ENCODE measurements around the gene GPR78. TPM values are rescaled to one million over a fixed set of nuclear protein-coding genes. Genes with fewer than 3 reads are reported as not detected.

The GPR78 gene
- total RNA-seq, 2 donors from 2014 or later: 0.14 TPM; not detected in 1

DNA sequence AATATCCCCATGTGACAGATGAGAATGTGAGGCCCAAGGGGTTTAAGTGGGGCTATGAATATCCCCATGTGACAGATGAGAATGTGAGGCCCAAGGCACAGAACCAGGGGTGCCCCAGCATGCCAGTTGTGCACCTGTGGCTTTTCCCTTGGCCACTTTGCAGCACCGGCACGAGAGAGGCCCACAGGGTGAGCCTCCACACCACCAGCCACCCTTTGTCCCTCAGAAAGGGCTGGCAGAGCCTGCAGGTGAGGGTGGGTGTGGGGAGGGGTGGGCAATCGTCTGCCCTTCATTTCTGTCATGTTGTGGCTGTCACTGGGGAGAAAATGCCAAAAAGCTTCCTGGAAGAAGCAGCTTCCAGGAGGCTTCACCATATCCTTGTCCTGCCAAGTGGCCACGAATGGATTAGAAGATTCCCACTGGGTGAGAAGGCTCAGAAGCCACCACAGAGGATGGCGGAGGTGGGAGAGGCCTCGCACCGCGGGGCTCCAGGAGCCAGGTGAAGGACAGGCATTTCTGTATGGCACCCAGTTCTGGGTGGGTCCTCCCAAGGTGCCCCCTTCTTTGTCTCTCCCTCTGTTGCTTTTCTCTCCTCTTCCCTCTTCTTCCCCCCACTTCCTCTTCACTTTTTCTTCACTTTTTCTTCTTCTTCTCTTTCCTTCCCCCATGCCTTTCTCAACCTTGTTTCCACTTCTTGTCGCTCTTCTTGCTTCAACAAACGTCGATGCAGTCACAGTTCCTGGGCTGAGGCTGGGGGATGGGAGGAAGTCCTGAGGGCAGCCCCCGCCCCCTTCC, 469 bp upstream of the GPR78 start:
- peak in 1 of 2 donors; percentile 1 for DNase-seq
- intact Hi-C loops (cut with DNase I, micrococcal nuclease): no loop called here
- no peak for ATAC-seq

DNA sequence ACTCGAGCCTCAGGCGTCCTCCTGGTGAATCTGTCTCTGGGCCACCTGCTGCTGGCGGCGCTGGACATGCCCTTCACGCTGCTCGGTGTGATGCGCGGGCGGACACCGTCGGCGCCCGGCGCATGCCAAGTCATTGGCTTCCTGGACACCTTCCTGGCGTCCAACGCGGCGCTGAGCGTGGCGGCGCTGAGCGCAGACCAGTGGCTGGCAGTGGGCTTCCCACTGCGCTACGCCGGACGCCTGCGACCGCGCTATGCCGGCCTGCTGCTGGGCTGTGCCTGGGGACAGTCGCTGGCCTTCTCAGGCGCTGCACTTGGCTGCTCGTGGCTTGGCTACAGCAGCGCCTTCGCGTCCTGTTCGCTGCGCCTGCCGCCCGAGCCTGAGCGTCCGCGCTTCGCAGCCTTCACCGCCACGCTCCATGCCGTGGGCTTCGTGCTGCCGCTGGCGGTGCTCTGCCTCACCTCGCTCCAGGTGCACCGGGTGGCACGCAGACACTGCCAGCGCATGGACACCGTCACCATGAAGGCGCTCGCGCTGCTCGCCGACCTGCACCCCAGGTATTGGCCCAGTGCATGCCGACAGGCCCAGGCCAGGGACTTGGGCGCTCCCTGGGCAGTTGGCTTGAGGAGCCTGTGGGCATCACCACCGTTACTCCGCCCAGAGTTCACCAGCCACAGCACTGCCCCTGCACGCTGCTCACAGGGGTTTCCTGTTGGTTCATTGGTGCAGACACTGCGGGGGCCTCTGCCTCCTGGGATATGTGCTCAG, 1.1 kb downstream of the GPR78 start:
- intact Hi-C loops (cut with DNase I, micrococcal nuclease): no loop called here
- DNase-seq (peak in 1 of 2 donors; percentile 14), ATAC-seq (no peak)

DNA sequence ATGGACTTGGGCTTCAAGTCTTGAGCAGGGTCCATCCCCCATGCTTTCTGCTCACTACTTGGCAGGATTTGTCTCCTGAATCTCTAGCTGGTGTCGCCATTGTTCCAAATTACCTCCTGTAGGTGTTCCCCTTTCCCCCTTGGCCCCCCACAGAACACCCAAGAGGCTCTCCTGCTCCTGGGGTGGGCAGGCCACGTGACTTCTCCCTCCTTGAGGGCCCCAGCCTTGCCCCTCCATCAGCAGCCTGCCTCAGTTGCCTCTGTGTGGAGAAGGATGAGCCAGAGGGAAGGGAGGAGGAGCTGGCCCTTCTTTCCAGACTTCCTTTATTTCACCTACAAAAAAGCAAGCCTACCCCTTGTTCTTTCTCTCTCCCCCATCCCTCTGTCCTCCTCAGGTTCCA, 1.8 kb downstream of the GPR78 start:
- no peak for ATAC-seq
- intact Hi-C loops (cut with DNase I, micrococcal nuclease): no loop called here
- DNase-seq: peak in 1 of 2 donors; percentile 6

DNA sequence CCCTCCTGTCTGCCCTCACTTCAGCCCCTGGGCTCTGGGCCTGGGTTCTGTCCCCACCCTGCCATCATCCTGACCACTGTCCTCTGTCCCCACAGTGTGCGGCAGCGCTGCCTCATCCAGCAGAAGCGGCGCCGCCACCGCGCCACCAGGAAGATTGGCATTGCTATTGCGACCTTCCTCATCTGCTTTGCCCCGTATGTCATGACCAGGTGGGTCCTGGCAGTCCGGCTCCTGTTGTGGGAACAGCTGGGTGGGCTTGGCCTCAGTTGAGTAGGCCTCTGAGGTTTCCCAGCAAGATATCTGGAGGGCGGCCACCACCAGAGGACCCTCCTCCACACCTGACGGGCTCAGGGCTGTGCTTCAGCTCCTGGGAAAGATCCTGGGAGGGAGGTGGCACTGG, 2.2 kb downstream of the GPR78 start:
- intact Hi-C loops (cut with DNase I, micrococcal nuclease): no loop called here
- DNase-seq (peak in 1 of 2 donors; percentile 10), ATAC-seq (no peak)

DNA sequence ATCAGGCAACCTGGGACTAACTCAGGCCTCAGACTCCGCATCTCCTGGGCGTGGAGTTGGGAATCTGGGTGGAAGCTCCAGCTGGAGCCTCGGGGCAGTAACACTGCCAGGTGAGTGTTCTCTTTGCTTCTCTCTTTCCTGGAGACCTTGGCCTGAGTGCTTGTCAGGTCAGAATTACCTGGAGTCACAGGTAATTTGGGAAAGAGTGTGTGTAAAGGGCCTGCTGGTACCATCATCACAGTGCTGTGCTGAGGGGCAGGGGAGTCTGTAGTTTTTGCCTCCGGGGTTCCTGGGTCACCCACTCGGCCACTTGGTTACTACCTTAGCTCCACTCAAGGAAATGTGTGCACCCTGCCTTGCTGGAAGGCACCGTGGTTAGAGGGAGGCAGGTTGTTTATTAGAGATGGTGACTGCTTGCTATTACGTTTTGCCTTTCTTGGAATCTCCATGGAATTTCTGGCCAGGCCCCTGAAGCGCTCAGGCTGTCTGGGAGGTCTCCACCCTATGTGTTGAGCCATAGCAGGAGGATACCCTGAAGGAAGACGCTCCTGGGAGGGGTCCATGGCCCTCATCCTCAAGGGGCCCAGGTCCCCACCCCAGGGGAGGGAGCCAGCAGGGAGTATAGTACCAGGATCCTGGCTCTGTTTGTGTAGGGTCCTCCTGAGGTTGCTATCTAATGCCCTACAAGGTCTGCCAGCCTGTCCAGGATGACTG, 2.9 kb downstream of the GPR78 start:
- ATAC-seq (no peak), DNase-seq (peak in 1 of 2 donors; percentile 8)
- intact Hi-C loops (cut with DNase I, micrococcal nuclease): no loop called here

DNA sequence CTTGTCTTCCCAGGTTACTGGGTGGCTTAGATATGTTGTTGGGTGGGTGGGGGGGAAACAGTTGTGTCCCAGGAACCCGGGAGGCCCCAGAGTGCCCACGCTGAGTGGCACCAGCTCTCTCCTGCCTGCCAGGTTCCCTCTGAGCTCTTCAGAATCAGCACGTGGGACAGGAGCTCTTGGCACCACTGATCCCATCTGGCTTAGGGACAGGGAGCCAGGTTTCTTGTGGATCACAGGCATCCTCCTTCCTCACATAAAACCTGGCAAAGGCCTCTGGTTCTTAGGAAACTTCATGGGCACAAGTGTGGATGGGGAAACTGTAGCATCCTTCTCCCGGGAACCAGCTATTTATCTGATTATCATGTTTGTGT, 3.4 kb downstream of the GPR78 start:
- ATAC-seq: no peak
- DNase-seq: peak in 1 of 2 donors; percentile 18
- intact Hi-C loops (cut with DNase I, micrococcal nuclease): no loop called here

DNA sequence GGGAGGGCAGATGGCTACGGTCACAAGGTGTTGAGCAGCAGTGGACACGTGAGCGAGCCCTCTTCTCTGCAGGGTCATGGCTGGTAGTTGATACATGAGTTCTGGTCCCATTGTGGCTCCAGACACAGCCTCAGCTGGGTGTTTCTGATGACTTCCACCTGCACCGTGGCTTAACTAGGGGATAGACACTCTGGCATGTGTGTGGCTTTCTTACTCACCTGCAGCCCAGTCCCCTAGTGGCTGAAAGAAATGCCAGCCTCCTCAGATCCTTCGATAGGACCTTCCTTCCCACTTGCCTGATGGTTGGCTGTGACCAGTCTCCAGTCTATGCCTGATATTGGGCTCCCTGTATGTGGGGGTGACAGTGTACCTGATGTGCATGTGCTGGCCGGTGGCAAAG, 5.0 kb downstream of the GPR78 start:
- DNase-seq: peak in 1 of 2 donors; percentile 14
- intact Hi-C loops (cut with DNase I, micrococcal nuclease): no loop called here
- ATAC-seq: no peak

DNA sequence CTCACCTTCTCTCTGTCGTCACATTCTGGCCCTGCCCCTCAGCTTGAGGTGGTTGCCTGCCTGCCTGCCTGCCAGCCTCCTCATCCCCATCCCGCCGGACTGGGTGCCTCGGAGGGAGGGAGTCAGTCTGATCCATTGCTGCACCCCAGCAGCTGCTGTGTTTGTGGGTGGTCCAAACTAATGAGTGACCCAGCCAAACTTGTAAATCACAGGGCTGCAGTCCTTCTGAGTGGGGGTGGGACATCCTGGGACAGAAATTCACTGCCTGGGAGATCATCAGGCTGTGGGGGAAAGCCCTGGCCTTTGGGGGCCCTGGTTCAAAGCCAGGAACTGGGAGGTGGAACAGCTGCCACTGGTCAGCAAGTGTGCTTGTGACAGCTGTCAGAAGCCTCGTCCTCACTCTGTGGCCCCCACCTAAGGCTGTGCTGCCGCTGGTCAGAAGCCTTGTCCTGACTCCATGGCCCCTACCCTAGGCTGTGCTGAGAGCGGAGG, 5.6 kb downstream of the GPR78 start:
- DNase-seq (no peak), ATAC-seq (no peak)
- intact Hi-C loops (cut with DNase I, micrococcal nuclease): no loop called here

DNA sequence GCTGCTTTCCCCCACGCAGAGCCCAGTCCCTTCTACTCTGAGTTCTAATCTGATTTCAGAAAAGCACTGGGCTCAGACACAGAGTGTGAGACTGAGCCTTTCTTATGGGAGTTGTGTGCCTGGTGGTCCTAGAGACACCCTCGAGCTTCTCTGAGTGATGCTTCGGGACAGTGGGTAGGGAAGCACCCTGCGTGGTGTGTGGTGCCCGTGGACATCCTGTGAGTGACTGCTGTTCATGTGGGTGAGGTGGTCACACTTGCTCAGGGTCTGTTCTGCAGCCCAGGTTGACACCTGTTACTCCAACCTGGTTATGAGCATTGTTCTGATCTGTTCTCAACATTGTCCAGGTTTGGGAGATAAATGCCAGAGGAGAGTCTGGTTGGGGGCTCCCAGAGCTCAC, 6.1 kb downstream of the GPR78 start:
- DNase-seq (no peak), ATAC-seq (no peak)
- intact Hi-C loops (cut with DNase I, micrococcal nuclease): no loop called here

DNA sequence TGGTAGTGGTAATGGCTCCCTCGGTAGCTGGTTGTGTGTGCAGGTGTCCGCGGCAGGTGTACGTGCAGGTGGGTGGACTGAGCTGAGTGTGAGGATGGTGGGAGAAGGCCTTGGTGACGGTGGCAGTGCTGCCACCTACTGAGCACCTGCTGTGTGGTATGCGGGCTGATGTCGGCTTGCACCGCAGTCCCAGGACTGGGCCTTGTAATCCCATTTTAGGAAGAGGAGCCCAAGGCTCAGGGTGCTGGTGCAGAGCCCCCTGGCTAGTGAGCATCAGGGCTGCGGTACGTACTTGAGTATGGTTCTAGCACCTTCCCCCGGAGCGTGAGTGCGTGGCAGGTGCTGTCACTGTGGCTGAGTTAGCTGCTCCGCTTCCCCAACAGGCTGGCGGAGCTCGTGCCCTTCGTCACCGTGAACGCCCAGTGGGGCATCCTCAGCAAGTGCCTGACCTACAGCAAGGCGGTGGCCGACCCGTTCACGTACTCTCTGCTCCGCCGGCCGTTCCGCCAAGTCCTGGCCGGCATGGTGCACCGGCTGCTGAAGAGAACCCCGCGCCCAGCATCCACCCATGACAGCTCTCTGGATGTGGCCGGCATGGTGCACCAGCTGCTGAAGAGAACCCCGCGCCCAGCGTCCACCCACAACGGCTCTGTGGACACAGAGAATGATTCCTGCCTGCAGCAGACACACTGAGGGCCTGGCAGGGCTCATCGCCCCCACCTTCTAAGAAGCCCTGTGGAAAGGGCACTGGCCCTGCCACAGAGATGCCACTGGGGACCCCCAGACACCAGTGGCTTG, 6.7 kb downstream of the GPR78 start:
- intact Hi-C loops (cut with DNase I, micrococcal nuclease): no loop called here
- peak in 1 of 2 donors; percentile 20 for DNase-seq
- no peak for ATAC-seq

DNA sequence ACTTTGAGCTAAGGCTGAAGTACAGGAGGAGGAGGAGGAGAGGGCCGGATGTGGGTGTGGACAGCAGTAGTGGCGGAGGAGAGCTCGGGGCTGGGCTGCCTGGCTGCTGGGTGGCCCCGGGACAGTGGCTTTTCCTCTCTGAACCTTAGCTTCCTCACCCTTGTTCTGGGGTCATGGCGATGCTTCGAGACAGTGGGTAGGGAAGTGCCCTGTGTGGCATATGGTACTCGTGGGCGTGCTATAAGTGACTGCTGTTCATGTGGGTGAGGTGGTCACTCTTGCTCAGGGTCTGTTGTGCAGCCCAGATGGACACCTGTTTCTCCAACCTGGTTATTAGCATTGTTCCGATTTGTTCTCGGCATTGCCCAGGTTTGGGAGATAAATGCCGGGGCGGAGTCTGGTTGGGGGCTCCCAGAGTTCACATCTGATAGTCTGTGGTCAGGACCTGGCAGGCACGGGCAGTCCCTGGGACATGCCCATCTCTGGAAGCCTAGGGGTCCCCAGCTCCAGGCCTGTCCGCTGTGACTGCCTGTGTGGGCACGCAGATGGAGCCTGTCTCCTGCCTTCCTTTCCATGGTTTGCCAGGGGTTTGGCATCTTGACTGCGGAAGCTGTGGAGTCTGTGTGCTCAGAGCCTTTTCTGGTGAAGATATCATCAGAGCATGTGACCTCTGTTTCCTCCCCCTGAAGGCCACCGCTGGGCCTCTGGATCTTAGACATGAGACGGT, 7.4 kb downstream of the GPR78 start:
- intact Hi-C loops (cut with DNase I, micrococcal nuclease): no loop called here
- DNase-seq: peak in 1 of 2 donors; percentile 10
- no peak for ATAC-seq

DNA sequence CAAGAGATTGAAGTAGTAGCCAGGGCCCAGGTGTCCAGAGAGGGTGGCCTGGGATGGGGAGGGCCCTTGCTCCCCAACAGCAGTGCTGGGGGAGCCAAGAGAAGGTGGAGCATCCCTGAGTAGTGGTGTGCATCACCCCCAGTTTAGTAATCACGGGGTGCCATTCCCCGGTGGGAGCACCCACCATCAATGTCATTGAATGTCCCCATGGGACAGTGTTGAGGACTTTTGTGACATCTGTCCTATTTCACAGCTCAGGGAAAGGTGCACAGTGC, 7.9 kb downstream of the GPR78 start:
- peak in 1 of 2 donors; percentile 8 for DNase-seq
- ATAC-seq: no peak
- intact Hi-C loops (cut with DNase I, micrococcal nuclease): no loop called here

DNA sequence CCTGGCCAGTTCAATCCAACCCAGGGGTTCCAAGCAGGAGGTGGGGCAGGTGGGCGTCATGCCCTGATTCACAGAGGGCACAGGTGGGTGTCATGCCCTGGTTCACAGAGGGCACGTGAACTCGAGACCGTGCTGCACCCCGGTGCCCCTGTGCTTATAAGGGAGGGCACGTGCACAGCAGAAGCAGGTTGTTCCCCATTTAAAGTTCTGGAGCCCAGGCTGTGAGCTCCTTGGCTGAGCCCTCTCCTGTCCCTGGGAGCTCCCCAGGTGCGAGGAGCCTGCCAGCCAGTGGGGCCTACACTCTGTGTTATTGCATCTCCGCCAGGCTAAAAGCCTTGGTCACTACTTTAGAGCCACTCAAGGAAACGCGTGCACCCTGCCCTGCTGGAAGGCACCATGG, 9.1 kb downstream of the GPR78 start:
- intact Hi-C loops (cut with DNase I, micrococcal nuclease): no loop called here
- DNase-seq (no peak), ATAC-seq (no peak)

DNA sequence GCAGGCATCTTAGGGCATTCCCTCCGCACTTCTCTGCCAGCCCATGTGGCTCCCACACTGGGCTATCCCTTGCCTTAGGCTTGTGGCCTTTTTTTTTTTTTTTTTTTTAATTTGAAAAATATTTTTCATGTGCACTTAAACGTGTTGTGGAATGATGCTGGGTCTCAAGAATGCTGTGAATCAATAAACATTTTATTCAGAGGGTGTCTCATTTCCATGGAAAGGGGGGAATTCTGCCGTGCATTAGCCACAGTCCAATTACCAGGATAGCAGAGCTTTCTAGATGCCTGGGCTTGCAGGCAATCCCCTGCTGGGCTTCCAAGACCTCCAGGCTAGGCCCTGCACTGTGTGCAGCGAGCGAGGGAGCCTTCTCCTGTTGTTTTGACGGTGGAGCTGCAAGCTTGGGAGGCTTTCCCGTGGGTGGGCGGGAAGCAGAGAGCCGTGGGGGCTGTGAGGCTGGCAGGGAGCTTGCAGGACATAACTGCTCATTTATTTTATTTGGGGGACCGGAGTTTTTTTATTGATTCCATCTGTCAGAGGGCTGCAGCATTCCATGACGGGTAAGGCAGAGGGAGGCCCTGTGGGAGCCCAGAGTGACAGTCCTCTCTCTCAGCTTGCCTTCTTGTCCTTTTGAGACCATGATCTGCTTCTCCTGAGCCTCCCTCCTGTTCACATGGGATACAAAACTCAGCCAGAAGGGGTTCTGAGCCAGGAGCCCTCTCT, 9.8 kb downstream of the GPR78 start:
- intact Hi-C loops (cut with DNase I, micrococcal nuclease): loop anchor here (5.0 to 10.0 kb wide), 2 partner anchors 123 to 125 kb away; no protein-coding TSS in a partner anchor
- DNase-seq (no peak), ATAC-seq (no peak)

DNA sequence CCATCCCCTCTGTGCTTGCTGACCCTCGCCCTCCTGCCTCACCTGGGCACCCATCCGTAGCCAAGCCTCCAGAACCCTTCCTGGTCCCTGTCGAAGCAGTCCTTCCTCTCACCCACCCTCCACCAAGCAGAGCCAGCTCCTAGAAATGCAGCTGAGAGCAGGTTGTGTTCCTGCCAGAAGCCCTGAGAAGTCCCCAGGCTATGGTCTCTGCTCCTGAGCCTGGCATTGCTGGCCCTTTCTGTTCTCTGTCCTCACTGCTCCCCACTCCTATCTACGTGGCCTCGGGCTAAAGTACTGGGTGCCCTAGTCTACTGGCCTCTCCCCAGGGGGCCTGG, 10.3 kb downstream of the GPR78 start:
- DNase-seq: no peak
- intact Hi-C loops (cut with DNase I, micrococcal nuclease): loop anchor here (5.0 to 10.0 kb wide), 2 partner anchors 123 to 126 kb away; no protein-coding TSS in a partner anchor
- no peak for ATAC-seq

DNA sequence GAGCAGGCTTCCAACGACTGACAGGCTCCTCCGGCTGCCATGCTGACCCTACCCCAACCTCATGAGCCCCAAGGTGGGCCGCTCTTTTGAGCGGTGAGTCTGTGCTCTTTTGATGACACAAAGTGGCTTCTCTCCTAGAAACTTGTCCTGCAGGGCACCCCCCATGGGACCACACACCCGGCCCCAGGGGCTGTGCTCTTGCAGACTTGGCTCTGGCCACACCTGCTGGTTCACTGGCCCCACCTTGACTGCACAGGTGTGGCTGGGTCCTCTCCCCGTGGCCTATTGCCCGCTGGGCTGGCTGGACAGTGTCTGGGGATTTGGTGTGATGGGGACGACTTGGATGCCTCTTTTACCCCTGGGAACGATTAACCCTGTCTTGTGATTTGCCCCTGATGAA, 10.9 kb downstream of the GPR78 start:
- intact Hi-C loops (cut with DNase I, micrococcal nuclease): loop anchor here (5.0 to 10.0 kb wide), 2 partner anchors 124 to 126 kb away; no protein-coding TSS in a partner anchor
- DNase-seq: no peak
- ATAC-seq: no peak

DNA sequence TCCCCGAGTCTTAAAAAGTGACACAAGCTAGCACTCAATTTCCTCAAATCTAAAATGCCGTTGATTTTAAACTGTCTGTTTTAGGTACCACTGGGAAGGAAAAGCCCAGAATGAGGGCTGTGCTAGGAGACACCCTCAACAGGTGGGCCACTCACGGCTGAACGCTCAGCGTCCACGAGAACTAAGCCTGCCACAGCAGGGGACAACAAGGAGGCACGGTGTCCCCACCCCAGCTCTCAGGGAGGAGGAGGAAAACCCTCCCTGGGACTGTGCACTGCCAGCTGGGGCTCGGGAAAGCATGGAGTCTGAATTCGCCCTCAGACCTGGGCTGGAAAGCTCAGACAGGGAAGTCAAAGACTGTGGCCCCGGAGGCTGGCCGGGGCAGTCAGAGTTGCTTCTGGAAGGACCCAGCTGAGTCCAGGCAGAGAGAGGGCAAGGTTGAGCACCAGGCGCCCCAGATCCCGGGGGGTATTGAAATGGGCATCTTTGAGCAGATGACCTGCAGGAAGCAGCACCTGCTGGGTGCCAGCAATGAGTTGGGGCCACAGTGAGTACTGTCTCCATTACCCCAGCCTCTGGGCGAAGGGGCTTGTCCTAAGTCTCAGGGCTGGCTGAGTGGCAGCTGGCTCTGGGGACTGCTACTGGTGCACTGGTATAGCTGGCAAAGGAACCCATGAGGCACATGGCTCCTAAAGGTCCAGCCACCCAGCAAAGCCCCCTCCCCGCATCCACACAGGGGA, 11.6 kb downstream of the GPR78 start:
- intact Hi-C loops (cut with DNase I, micrococcal nuclease): loop anchor here (5.0 to 10.0 kb wide), 2 partner anchors 124 to 127 kb away; no protein-coding TSS in a partner anchor
- DNase-seq (no peak), ATAC-seq (no peak)

Data from left colon (tissue), 2 donors.